ENCODE results near the gene CEBPA. TPM values are rescaled to one million over a fixed set of nuclear protein-coding genes. Genes with fewer than 3 reads are reported as not detected.

Gene CEBPA
- total and polyA plus RNA-seq, 10 of the 15 experiments (the other 5 are each of a cell fraction or from before 2014, with no cell fraction given) = 0.04 to 0.36 (median 0.13) TPM; not detected in 4

- Histone ChIP-seq H3K4me2 (ENCODE audit: control insufficient read depth, insufficient read depth) (no peak overlapping the region), H3K9ac (ENCODE audit: control insufficient read depth, insufficient read depth, low read length) (no peak overlapping the region), H3K79me2 (ENCODE audit: control insufficient read depth, insufficient read depth, low read length) (no peaks in the 10 kb centered on the region), H3K36me3 (ENCODE audit: control insufficient read depth in 2 of 2, insufficient read depth in 2 of 2, low read length in 1 of 2) (no peaks in the 10 kb centered on the region), H3K9me3 (replicated peaks; ENCODE audit: control insufficient read depth, insufficient read depth, low read length) (no peaks in the 10 kb centered on the region; the same call in 2 of the 3 replicates), H3K27ac (ENCODE audit: control insufficient read depth, insufficient read depth) (no peak overlapping the region), H2AFZ (ENCODE audit: control insufficient read depth, low read depth, low read length) (no peak overlapping the region), H3K4me1 (ENCODE audit: control insufficient read depth, insufficient read depth, low read length) (peaks cover 3% of the 10 kb centered on the region; the same call in 1 of the 2 replicates), H3K27me3 (replicated peaks in 1 of 2; ENCODE audit: control insufficient read depth in 2 of 2, insufficient read depth in 2 of 2, low read length in 1 of 2) (peaks cover 6 to 8% of the 10 kb centered on the region in 2 experiments; a peak in 3 of 4 replicates), H3K4me3 (no peak overlapping the region), H4K20me1 (ENCODE audit: control insufficient read depth, insufficient read depth) (no peaks in the 10 kb centered on the region)
- SMC1A ChIA-PET (ENCODE audit: uncharacterized antibody, unreplicated experiment) = no interaction called here
- in situ Hi-C loops (cut with MboI) = no loop called here
- 71% methylated on average over 10 of the region's 12 CpGs for WGBS (ENCODE audit: insufficient coverage, insufficient replicate concordance, low lambda C conversion rate, missing lambda C conversion rate)
- RAD21 ChIA-PET (ENCODE audit: unreplicated experiment) = no interaction called here
- BruUV-seq (replicated peaks) = no TSS peak
- FAIRE-seq (no peak), DNase-seq (ENCODE audit: low read depth, low spot score) (no peak), ATAC-seq (no peak)
- intact Hi-C loops (cut with micrococcal nuclease; ENCODE audit: unreplicated experiment) = no loop called here
- CTCF ChIA-PET = no interaction called here
- POLR2A ChIA-PET = no interaction called here
- TF ChIP-seq ATF3 (IDR thresholded peaks at IDR 0.05; ENCODE audit: borderline replicate concordance, extremely low read depth, low read depth, low read length) (no peak), BCL3 (IDR thresholded peaks at IDR 0.05; ENCODE audit: borderline replicate concordance, insufficient read depth, low read depth, low read length, poor library complexity, severe bottlenecking) (no peak), E4F1 (IDR thresholded peaks at IDR 0.05; ENCODE audit: borderline replicate concordance, partially characterized antibody) (no peak), EED (IDR thresholded peaks at IDR 0.05; ENCODE audit: low read depth) (no peak), EZH2 (IDR thresholded peaks at IDR 0.05; ENCODE audit: borderline replicate concordance, control insufficient read depth, low read depth, low read length) (no peak), ZZZ3 (IDR thresholded peaks at IDR 0.05; ENCODE audit: control insufficient read depth, insufficient read length, low read depth) (no peak), ZSCAN29 (IDR thresholded peaks at IDR 0.05) (no peak), KDM1A (IDR thresholded peaks at IDR 0.05; ENCODE audit: borderline replicate concordance) (no peak), ZBED1 (IDR thresholded peaks at IDR 0.05; ENCODE audit: borderline replicate concordance) (no peak), REST (IDR thresholded peaks at IDR 0.05; ENCODE audit: low read depth, low read length) (no peak), PKNOX1 (IDR thresholded peaks at IDR 0.05) (no peak), TAF1 (IDR thresholded peaks at IDR 0.05; ENCODE audit: borderline replicate concordance, low read depth, low read length) (no peak), MYB (IDR thresholded peaks at IDR 0.05; ENCODE audit: borderline replicate concordance, low read depth, low read length) (no peak)
These were observed 2.7 kb upstream of the CEBPA start for GRCh38 chr19:33304760-33305647.

Data from GM12878 (cell line).